ENCODE data around the gene SRPK3.
A peak's percentile ranks its signal among the peaks of the same experiment; 100 is the strongest.
"Not testable (repeated sequence)": the region's sequence is repeated elsewhere in the genome, so short reads cannot be mapped to it uniquely, and the experiment has no call there.

The SRPK3 gene

DNA sequence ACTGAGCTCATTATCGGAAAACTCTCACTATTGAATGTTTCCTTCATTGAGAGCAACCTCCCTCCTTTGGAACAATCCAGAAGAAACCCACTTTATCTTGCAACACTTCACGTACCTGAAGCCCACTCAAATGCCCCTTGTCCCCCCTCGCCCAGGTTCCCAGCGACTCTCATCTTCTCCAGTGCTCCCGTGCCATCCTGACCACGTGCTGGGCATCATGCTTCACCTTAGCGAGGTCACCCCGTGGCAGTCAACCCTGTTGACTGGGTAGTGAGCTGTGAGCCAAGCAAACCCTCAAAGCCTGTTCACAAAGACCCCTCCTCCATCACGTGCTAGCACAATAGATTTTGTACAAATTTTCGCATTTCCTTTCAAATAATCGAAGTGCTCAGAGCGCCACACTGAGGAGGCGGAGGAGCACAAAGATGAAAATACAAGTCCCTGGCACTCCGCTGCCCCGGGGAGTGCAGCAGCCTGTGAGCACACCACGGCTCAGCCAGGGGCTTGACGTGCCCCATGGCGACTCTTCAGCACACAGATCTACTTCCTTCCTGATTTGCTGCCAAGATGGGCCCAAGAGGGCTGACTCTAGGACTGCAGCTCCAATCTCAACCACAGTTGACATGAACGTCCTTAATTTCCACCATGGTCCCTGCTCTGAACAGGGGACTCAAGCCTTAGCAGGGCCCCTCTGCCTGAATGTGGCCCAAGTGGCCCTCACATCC lies 33.9 kb downstream of the SRPK3 start:
- no peak for DNase-seq

DNA sequence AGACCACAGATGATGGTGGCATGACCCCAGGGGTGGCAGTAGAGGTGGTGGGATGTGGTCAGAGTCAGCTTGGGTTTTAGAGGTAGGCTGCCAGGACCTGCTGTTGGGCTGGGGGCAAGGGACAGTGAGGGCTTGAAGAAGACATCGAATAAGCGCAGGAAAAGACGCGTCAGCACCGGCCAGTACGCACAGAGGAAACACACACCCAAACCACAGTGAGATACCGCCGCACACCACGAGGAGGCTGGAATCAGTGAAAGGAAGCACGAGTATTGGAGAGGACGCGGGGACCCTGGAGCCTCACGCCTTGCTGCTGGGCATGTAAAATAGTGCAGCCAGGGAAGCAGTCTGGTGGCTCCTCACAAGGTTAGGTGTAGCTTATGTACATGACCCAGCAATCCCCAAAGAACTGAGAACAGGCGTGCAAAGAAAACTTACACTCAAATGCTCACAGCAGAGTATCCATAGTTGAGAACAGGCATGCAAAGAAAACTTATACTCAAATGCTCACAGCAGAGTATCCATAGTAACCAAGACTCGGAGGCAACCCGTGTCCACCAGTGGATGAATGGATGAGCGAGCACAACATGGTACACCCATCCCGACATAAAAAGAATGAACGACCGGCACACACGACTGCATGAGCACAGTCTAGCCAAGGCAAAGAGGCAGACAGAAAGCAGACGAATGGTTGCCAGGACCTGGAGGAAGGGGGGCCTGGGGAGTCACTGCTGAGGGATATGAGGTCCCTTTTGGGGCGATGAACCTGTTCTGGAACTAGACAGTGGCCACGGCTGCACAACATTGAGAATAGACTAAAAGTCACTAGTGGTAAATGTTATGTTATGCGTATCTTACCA lies 36.2 kb downstream of the SRPK3 start:
- no peak for DNase-seq

DNA sequence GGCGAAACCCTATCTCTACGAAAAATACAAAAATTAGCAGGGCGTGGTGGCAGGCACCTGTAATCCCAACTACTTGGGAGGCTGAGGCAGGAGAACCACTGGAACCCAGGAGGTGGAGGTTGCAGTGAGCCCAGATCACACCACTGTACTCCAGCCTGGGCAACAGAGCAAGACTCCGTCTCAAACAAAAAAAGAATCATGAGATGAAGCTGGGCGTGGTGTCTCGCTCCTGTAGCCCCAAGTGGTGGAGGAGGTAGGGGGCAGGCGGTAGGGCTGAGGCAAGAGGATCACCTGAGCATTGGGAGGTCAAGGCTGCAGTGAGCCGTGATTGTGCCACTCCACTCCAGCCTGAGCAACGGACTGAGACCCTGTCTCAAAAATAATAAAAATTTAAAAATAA lies 37.2 kb downstream of the SRPK3 start:
- DNase-seq, result not testable (repeated sequence)

DNA sequence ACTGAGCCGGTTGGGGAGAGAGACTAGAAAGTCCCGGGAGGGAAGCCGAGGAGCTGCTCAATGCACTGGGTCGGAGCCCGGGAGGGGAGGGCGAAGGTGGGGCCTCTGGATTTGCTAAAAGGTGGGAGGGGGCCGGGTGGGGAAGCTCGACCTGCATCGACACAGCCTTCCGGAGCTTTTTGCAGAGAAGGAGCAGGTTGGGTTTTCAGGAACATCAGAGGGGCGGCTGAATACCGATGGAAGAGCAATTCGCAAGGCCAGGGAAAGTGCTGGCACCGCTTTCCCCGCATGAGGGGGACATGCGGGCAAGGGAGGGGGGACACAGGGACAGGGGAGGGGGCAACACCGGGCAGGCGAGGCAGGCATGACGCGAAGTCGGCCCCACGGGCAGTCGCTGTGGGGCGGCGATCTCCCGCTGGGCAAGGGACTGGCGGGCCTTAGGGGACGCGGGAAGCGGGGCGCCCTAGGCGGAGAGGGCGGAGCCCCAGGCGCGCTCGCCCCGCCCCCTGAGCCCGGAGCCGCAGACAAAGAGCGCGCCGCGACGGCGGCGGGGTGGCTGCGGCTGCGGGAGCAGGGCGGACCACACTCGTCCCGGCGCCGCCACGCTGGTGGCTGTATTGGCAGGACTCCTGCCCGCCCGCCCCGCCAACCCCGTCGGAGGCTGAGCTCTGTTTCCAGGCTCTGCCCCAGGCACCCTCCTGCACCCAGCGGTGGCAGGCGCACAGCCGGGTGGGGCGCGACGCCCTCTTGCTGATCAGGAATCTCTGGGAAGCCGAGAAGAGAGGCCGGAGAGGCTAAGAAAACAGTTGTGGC lies 37.9 kb downstream of the SRPK3 start:
- peak; percentile 66 for DNase-seq

DNA sequence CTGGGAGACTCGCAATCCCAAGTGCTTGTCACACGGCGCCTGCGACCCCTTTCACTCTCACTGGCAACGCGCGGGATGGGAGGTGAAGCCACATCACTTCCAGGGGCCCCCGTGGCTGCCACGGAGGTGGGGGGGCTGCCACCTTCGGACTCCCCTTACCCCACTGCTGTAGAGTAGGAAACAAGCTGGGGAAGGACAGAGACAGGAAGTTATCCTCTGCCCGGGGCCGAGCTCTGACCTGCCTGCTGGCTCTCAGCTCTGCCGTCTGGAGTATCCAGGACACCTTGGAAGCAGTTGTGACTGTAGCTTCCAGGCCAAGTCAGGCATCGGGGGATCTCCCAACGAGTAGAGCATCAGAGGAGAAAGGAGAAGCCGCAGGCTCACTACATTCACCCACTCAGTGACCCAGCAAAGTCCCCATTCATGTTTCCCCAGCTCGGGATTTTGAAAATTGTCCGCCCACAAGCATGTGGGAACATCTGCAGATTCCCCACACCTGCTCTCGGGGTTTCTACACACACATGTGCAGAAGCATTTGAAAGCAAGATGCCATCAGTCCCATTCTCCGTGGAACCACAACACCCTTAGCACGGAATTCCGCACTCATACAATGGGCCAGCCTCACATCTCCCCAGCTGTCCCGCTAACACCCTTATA lies 38.7 kb downstream of the SRPK3 start:
- peak; percentile 46 for DNase-seq

DNA sequence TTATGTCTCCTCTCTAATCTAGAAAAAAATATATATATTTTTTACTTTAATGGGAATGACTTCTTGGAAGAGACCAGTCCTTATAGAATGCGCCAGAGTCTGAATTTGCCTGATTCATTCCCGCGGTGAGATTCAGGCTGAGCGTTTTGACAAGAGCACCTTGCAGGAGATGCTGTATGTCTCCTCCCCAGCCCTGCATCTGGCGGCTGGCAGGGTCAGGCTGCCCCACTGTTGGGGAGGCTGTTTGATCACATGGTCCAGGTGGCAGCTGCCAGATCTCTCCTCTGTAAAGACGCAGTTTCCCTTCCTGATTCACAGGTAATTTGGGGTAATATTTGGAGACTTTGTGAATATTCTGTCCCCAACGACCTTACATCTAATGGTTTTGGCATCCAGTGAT lies 39.8 kb downstream of the SRPK3 start:
- DNase-seq, result peak; percentile 28

DNA sequence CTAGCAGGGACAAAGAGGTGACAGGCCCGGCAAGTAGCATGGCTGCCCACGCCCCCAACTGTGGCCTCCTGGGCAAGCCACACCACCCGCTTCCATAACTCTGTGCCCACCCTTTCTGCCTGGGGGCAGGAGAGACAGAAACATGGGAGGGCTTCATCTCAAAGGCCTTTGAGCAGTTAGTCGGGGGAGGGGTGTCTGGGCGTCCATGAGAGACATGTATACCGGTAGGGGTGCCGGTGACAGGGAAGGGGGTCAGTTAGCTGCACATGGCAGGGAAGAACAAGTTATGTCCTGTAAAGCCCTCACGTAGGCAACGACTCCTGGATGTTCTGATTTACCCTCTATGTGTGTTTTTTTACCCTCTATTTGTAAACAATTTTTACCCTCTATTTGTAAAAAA lies 40.2 kb downstream of the SRPK3 start:
- peak; percentile 31 for DNase-seq

DNA sequence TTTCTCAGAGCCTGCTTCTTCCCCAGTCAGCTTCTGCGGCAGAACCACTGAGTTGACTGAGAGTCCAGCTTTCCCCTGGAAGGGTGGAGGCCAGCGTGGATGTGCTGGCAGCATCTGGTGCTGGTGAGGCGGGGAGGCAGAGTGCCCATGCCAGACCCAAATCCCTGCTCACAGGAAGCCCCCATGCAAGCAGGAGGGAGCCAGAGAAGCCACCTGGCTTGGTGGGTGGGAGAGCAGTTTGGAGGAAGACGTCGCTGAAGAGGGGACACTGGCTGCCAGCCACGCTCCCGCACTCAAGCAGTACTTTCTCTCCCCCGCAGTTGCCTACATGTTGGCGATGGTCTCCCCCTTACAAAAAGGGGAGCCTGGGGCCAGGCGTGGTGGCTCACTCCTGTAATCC lies 43.5 kb downstream of the SRPK3 start:
- no peak for DNase-seq

DNA sequence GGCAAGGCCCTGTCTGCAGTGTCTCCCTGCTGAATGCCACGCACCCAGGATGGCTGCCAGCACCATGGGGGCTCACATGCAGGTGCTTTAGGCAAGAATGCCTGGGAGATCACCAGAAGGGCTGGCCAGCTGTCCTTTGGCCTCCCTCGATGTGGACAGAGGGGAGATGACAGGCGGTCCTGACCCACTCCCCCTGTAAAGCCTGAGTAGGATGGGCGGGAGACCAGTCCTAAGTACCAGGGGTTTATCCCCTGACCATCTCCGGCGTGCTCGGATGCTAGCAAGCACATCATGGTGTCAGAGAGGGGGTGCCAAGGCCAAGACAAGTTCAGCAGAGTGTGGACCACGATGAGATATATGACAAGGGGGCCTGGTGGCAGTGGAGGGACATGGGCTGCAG lies 44.2 kb downstream of the SRPK3 start:
- DNase-seq, result no peak

DNA sequence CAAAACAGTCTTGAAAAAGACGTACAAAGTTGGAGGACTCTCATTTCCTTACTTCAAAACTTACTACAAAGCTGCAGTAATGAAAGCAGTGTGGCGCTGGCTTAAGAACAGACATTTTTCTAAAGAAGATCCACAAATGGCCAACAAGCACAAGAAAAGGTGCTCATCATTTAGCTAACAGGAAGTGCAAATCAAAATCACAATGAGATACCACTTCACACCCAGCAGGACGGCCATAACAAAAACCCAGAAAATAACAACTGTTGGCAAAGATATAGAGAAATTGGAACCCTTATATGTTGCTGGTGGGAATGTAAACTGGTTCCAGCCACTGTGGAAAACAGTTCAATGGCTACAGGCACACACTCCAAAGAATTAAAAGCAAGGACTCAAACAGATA lies 46.2 kb downstream of the SRPK3 start:
- no peak for DNase-seq

DNA sequence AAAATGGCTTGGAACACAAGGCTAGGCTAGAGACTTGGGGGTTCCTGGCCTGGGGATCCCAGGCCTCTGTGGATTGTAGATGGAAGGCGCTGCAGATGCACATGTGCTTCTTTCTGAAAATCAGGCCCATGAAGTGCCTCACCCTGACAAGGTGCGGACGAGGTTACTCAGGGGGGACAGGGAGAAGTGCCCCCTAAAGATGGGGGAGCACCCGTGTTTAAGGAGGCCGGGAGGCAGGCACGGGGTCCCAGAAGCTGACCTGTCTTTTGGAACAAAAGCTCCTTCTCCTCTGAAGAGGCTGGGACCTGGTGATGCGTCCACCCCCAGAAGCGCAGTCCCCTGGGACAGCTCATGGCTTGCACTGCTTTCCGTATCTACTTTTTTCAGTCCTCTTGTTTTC lies 47.1 kb downstream of the SRPK3 start:
- no peak for DNase-seq

DNA sequence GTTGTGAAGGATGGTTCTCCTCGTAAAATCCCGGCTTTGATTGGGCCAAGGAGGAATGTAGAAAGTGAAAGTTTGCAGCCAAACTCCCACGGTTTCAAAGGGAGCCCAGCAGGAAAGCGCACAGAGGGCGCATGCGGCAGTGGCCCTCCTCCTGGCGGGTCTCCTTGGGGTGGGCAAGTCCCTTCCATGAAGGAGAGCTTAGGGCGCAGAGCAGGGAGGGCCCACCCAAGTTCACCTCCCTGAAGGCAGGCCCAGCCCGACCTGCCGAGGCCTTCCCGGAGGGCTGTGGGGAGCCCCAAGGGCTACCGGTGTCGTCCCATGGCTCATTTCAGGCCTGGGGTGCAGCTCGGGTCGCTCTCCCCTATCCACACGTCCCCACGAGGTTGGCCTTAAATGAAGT lies 47.5 kb downstream of the SRPK3 start:
- DNase-seq, result no peak

DNA sequence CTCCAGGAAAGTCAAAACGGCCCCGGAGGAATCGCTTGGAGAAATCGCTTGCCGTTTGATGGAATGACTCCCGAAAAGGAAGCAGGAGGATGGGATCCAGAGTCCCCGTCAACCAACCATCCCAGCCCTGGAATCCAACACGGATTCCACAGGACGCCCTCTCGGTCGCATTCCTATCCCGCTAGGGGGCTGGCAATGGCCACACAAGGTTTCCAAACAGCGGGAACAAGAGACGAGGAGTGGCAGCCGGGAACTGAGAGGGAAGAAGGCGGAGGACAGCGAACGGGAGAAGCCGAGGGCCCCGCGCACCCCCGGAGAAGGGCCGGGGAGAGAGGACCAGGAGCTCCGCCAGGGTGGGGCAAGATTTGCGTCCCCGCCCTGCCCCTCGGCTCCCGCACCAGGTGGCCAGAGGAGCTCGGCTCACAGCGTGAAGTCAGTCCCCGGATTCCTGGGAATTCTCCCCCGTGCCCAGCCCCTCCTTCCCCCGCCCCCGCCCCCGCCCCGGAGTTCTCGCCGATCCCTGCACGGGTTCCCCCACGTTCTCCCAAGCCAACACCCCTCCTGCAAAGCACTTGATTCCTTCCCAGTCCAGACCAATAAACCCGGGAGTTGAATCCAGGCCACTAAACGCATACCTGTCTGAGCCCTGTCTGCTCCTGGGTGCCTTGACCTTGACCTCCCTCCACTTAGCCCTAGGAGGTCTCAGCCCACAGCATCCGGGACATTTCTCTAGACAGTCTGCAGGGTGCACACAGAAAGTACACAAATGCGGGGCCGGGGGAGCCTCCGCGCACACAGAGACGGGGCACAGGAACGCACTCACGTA lies 48.1 kb downstream of the SRPK3 start:
- DNase-seq, result no peak

DNA sequence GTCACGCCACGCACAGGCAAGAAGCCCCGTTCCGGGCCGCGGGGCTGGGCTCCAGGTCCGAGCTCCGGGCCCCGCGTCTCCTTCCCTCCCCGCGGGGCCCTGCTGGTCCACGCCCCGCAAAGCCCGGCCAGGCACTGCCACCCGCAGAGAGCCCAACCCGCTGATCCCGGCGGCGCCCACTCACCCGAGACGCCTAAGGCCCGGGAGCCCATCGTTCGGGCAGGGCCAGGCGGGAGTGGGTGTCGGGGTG lies 48.6 kb downstream of the SRPK3 start:
- no peak for DNase-seq

DNA sequence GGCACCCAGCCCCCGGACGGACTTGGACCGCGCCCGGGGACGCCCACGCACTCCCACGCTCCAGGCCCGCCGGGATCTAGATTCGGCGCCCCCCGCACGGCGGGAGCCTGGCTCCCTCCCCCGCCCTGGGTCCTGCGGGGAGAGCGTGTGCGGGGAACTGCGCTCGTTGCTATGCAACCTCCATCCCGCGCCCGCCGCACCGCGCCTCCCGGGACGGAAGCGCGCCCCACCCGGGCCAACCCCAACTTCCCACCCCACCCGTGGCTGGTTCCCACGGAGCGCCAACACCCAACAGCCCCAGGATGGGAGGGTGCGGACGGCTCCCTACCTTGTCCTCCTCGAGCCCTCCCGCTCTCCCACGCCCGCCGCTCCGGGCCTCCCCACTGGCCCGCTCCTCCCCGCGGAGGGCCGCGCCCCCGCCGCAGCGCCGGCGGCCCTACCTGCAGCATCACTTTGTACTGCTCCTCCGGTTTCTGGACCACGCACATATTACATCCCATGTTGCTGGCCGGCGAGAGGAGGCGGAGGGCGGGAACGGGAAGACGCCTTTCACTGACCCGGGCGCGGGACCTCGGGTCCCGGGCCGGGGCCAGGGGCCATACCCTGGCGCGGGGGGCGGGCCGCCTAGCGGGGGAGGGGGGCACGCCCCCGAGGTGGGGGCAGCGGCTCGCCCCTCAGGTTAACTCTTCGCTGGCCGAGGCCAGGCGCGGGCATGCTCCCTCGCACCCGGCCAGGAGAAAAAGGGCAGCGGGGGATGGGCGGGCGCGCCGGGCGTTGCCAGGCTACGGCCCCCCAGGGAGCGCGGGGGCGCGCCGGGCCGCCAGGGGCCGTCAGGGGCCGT lies 49.2 kb downstream of the SRPK3 start, which contains the start of gene PDZD4:
Gene PDZD4 (minus strand): TSS at position 746 of the 841 bp plus-strand sequence. CDS start 246 bp downstream, at position 500.
- DNase-seq, result no peak

DNA sequence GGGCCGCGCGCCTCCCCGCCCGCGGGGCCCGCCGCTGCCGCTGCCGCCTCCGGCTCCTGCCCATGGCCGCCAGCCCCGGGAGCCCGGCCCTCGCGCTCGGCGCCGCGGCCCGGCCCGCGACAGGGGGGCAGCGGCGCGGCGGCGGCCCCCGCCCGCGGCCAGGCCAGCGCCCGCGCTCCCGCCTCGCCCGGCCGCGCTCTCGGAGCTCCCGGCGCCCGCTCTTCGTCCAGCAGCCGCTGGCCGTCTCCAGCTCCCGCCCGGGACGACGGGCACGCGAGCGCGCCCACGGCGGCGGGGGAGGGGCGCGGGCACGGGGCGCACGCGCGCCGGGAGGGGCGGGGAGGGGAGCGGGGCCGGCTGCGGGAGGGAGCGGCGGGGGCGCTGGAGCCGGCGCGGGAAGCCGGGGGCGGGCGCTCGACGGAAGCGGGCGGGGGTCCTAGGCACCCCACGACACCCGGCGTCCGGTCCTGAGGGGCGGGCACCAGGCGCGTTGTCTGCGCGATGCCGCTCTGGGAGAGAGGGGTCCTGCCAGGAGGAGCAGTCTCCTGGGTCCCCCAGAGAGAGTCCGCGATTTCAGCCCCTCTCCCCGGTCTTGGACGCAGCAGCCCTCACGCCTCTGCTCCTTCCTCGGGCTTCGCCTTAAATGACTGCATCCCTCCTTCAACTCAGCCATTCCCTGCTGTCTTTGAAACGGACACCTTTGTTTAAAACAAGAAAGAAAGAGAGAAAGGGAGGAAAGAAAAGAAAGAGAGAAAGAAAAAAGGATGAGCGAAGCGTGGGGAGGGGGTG lies 50.0 kb downstream of the SRPK3 start:
- peak; percentile 22 for DNase-seq

DNA sequence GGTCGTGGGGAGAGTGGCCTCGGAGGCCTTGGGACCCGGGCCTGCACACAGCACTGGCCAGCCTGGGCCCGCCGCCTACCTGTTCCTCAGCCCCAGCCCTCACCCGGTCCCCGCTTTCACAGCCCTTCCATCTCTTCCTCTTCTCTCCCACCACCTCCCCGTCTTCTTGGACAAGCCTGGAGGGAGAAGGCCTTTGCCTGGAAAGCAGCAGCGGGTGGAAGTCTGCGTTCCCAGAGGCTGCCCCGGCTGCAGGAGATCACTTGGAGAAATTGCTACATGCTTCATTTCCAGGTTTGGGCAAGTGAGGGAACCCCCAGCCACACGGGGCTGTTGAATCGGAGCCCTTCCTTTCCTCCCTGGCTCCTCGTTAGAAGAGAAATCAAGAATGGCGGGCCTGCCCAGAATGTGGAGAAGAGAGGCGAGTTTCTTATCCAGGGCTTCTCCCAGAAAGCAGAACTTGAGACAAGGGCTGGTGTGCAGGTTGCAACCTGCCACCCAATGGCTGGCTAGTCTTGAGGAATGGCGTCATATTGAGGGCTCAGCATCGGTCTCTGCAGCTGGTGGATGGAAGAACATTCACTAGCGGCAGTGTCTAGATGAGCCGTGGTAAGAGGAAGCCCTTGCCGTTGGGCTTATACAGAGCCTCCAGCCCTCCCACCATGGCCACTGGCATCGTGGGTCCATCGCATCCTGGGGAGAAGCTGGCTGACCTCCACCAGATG lies 50.7 kb downstream of the SRPK3 start:
- no peak for DNase-seq

DNA sequence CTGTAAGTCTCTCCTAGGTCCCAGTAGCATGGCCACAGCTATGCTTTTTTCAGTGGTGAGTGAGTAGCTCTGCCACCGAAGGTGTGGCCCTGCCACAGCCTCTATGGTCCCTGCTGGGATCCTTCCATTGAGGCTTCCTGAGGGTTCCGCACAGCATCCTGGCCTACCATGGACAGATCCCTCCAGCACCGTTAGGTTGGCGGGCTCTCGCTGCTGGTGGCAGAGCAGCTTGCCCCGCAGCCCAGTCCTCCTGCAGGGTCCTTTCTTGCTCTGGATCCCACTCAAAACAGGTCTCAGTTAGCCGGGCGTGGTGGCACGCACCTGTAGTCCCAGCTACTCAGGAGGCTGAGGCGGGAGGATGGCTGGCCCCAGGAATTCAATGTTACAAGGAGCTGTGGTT lies 51.9 kb downstream of the SRPK3 start:
- no peak for DNase-seq
